Measurements from ENCODE around the gene TAF4.

DNA sequence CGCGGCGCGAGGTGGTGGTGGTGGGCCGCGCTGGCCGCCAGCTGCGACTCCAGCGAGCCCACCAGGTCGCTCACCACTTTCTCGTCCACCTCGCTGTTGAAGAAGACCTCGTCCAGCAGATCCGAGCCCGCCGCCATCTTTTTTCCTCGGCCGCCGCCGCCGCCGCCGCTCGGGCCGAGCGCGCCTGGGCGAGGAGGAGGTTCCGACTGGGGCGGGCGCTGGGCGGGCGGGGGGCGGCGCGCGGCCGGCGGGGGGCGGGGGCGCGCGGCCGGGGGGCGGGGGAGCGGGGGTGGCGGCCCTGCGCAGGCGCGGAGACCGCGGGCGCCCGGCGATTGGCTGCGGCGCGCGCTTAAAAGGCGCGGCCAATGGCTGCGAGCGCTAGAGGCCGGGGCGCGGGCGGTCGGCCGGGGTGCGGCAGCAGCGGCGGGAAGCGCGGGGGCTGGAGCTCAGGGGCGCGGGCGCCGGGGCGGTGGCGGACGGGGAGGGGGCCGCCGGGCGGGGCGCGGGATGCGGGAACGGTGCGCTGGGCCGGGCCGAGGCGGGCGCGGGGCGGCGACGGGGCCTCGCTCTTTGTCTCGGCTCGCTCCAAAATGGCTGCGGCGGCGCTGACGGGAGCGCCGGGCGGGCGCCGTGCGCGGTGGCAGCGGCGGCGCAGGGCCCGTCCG is at the start of gene TAF4:
- TF ChIP-seq MXI1 (conservative IDR thresholded peaks at IDR 0.05; ENCODE audit: poor library complexity, severe bottlenecking) (peak; percentile 59), EP300 (conservative IDR thresholded peaks at IDR 0.05; ENCODE audit: poor library complexity, severe bottlenecking) (no peak)
- TF ChIP-seq, protein P1, sequence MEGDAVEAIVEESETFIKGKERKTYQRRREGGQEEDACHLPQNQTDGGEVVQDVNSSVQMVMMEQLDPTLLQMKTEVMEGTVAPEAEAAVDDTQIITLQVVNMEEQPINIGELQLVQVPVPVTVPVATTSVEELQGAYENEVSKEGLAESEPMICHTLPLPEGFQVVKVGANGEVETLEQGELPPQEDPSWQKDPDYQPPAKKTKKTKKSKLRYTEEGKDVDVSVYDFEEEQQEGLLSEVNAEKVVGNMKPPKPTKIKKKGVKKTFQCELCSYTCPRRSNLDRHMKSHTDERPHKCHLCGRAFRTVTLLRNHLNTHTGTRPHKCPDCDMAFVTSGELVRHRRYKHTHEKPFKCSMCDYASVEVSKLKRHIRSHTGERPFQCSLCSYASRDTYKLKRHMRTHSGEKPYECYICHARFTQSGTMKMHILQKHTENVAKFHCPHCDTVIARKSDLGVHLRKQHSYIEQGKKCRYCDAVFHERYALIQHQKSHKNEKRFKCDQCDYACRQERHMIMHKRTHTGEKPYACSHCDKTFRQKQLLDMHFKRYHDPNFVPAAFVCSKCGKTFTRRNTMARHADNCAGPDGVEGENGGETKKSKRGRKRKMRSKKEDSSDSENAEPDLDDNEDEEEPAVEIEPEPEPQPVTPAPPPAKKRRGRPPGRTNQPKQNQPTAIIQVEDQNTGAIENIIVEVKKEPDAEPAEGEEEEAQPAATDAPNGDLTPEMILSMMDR (IDR thresholded peaks at IDR 0.05; ENCODE audit: poor library complexity, severe bottlenecking): no peak
